NK-92 treated with Interleukin-12 subunit alpha and Interleukin-12 subunit beta, amount 100 ng/mL, for 24 hours (cell line): ENCODE measurements around the gene ZACN.
"Not testable (repeated sequence)": the region's sequence is repeated elsewhere in the genome, so short reads cannot be mapped to it uniquely, and the experiment has no call there.

Experiments used
- DNase-seq: peaks from one replicate; lab custom pipeline; 2025; lab: John Stamatoyannopoulos, UW

Gene ZACN

GRCh38 chr17:76054112-76054476 lies 24.9 kb upstream of the ZACN start:
- no peak for DNase-seq

- no peak for DNase-seq
Measured at GRCh38 chr17:76056882-76057281, 22.1 kb upstream of the ZACN start.

- DNase-seq, result not testable (repeated sequence)
Measured at GRCh38 chr17:76058264-76058663, 20.7 kb upstream of the ZACN start.

GRCh38 chr17:76063875-76064546 lies 15.0 kb upstream of the ZACN start:
- no peak for DNase-seq

- DNase-seq, result no peak
Measured at GRCh38 chr17:76065775-76066174, 13.2 kb upstream of the ZACN start.

GRCh38 chr17:76071531-76072147 lies 7.3 kb upstream of the ZACN start:
- no peak for DNase-seq

GRCh38 chr17:76072148-76072858 lies 6.7 kb upstream of the ZACN start, which contains the start of gene SRP68:
SRP68 (minus strand) TSS chr17:76072517; CDS start chr17:76072491, 26 bp downstream.
- DNase-seq, result peak; percentile 92

GRCh38 chr17:76074390-76075363 lies 4.3 kb upstream of the ZACN start, which contains the start of gene GALR2:
GALR2 (plus strand) TSS chr17:76074781; CDS start chr17:76074884, 103 bp downstream.
- DNase-seq, result no peak

GRCh38 chr17:76075364-76076145 lies 3.4 kb upstream of the ZACN start:
- DNase-seq, result no peak

- no peak for DNase-seq
Measured at GRCh38 chr17:76076146-76076764, 2.7 kb upstream of the ZACN start.

GRCh38 chr17:76076765-76077583 lies 2.0 kb upstream of the ZACN start:
- DNase-seq, result no peak

GRCh38 chr17:76077584-76078110 lies 1.3 kb upstream of the ZACN start:
- no peak for DNase-seq

GRCh38 chr17:76078370-76078769 lies 612 bp upstream of the ZACN start:
- not testable (repeated sequence) for DNase-seq

- no peak for DNase-seq
Measured at GRCh38 chr17:76079535-76079955, 563 bp downstream of the ZACN start.

- no peak for DNase-seq
Measured at GRCh38 chr17:76079956-76080767, 1.2 kb downstream of the ZACN start.

GRCh38 chr17:76080768-76081287 lies 1.8 kb downstream of the ZACN start:
- no peak for DNase-seq

- DNase-seq, result no peak
Measured at GRCh38 chr17:76081295-76082210, 2.6 kb downstream of the ZACN start.
